Fibroblast of lung (primary cell): Measurements from ENCODE around the gene NACA2. TPM values are rescaled to one million over a fixed set of nuclear protein-coding genes. Genes with fewer than 3 reads are reported as not detected.
"Not testable (repeated sequence)": the region's sequence is repeated elsewhere in the genome, so short reads cannot be mapped to it uniquely, and the experiment has no call there.

Source experiments
- DNase-seq, 2 donors: peaks; one replicate each; pipeline versions ENCODE4 v3.0.0 to v3.0.0-alpha.2; 2010; ENCODE audit warnings: low read depth in 2 of 2
- H2AFZ ChIP-seq: 2 replicates; pipeline ENCODE4 v1.5.1; 2012; ENCODE audit warnings: low read length, control low read depth, inconsistent platforms
- H3K27ac ChIP-seq: 2 replicates; pipeline ENCODE4 v1.5.1; 2011; ENCODE audit warnings: low read length, control low read depth; ENCODE audit not compliant: insufficient read depth
- H3K27me3 ChIP-seq: 2 replicates; pipeline ENCODE4 v1.5.1; 2011; ENCODE audit warnings: mild to moderate bottlenecking, low read length; ENCODE audit not compliant: control insufficient read depth, insufficient read depth
- H3K36me3 ChIP-seq: 2 replicates; pipeline ENCODE4 v1.5.1; 2011; ENCODE audit warnings: low read length; ENCODE audit not compliant: control insufficient read depth, insufficient read depth
- H3K4me1 ChIP-seq: 2 replicates; pipeline ENCODE4 v1.5.1; 2011; ENCODE audit warnings: low read length; ENCODE audit not compliant: control insufficient read depth, insufficient read depth; ENCODE audit errors: extremely low read depth
- H3K4me2 ChIP-seq: 2 replicates; pipeline ENCODE4 v1.5.1; 2011; ENCODE audit warnings: low read length, control low read depth; ENCODE audit not compliant: insufficient read depth; ENCODE audit errors: extremely low read depth
- H3K4me3 ChIP-seq, 4 experiments: fragments of 200-600 bp in 1 of 4; sonication (generic) in 1 of 4; replicated peaks in 1 of 4; 2 replicates each; pipeline ENCODE4 v1.5.1; 2011 to 2016; ENCODE audit warnings: low read length in 4 of 4, low read depth in 3 of 4, mild to moderate bottlenecking in 3 of 4, control low read depth in 2 of 4, inconsistent platforms in 1 of 4, mixed read lengths in 1 of 4; ENCODE audit not compliant: insufficient read depth in 1 of 4; ENCODE audit errors: control extremely low read depth in 1 of 4
- H3K79me2 ChIP-seq: 2 replicates; pipeline ENCODE4 v1.5.1; 2012; ENCODE audit warnings: mild to moderate bottlenecking, low read length, inconsistent platforms; ENCODE audit not compliant: control insufficient read depth, insufficient read depth
- H3K9ac ChIP-seq: 2 replicates; pipeline ENCODE4 v1.5.1; 2011; ENCODE audit warnings: mild to moderate bottlenecking, low read length, control low read depth; ENCODE audit not compliant: insufficient read depth
- H3K9me3 ChIP-seq: 2 replicates; pipeline ENCODE4 v1.5.1; 2012; ENCODE audit warnings: low read depth, low read length; ENCODE audit not compliant: control insufficient read depth, insufficient read depth
- H4K20me1 ChIP-seq: 2 replicates; pipeline ENCODE4 v1.5.1; 2011; ENCODE audit warnings: low read length; ENCODE audit not compliant: control insufficient read depth, insufficient read depth; ENCODE audit errors: extremely low read depth
- CTCF ChIP-seq, 2 donors: IDR thresholded peaks in 1 of 2; conservative IDR thresholded peaks in 1 of 2; 1 replicate in 1 of 2; 2 replicates in 1 of 2; pipeline ENCODE4 v1.5.1; 2011 to 2012; ENCODE audit warnings: low read length in 2 of 2, control low read depth in 1 of 2, inconsistent platforms in 1 of 2, low read depth in 1 of 2, mild to moderate bottlenecking in 1 of 2
- EZH2 ChIP-seq: IDR thresholded peaks from 2 replicates; pipeline ENCODE4 v1.5.1; 2012; ENCODE audit warnings: low read length, control low read depth, mild to moderate bottlenecking; ENCODE audit errors: missing control alignments
- polyA plus RNA-seq, 2 donors: library from polyadenylated mRNA; depleted of rRNA in 1 of 2; stranded (reverse) in 1 of 2; unstranded in 1 of 2; fragments of >200 nt; gene quantifications; 2 replicates each; pipeline ENCODE4 v1.2.1, GENCODE V29; 2011 to 2012; ENCODE audit warnings: missing spikeins in 1 of 2
- total RNA-seq: library from RNA; depleted of rRNA; stranded (reverse); fragments of >200 nt; gene quantifications from 2 replicates; pipeline ENCODE4 v1.2.1, GENCODE V29; 2014

Gene NACA2
- total and polyA plus RNA-seq, 2 donors (not counting 1 experiment from before 2014, with no cell fraction given), result not detected

DNA sequence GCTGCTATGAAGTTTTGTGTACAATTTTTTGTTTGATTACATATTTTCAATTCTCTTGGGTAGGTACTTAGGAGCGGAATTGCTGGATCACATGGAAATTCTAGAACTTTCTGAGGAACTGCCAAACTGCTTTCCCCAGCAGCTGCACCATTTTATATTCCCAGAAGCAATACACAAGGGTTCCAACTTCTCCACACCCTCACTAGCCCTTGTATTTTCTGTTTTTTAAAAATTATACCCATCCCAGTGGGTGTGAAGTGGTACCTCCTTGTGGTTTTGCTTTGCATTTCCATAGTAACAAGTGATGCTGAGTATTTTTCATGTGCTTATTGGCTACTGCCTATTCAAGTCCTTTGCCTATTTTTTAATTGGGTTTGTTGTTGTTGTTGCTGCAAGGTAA lies 20.9 kb downstream of the NACA2 start:
- Histone ChIP-seq H4K20me1 (no peaks in the 10 kb centered on the region), H3K4me2 (no peak overlapping the region), H3K27me3 (no peaks in the 10 kb centered on the region), H3K4me3 (no peak overlapping the region), H3K4me1 (peaks cover under 1% of the 10 kb centered on the region), H3K27ac (no peak overlapping the region), H3K36me3 (no peaks in the 10 kb centered on the region), H2AFZ (no peak overlapping the region), H3K9me3 (no peaks in the 10 kb centered on the region), H3K9ac (no peak overlapping the region), H3K79me2 (no peaks in the 10 kb centered on the region)
- TF ChIP-seq CTCF (conservative IDR thresholded peaks at IDR 0.05 in 1 of 2, IDR thresholded peaks at IDR 0.05 in 1 of 2; ENCODE audit: low read depth in 1 of 2, low read length in 2 of 2), result no peak
- DNase-seq, result peak in 1 of 2 donors; percentile 11

DNA sequence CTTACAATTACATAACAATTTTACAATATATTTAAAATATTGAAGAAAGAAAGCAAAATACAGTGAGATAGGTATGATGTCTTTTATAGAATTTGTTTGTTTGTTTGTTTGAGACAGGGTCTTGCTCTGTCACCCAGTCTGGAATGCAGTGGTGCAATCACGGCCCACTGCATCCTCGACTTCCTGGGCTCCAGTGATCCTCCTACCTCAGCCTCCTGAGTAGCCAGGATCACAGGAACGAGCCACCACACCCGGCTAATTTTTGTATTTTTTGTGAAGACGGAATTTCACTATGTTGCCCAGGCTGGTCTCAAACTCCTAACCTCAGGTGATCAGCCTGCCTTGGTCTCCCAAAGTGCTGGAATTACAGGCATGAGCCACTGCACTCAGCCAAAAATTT lies 21.5 kb downstream of the NACA2 start:
- not testable (repeated sequence) for H3K4me2 ChIP-seq, H3K4me1 ChIP-seq, H3K9me3 ChIP-seq, H3K79me2 ChIP-seq, H3K4me3 ChIP-seq, H4K20me1 ChIP-seq, H3K36me3 ChIP-seq, H3K27ac ChIP-seq, DNase-seq, H2AFZ ChIP-seq, H3K9ac ChIP-seq, H3K27me3 ChIP-seq

GRCh38 chr17:61568219-61569072 lies 22.6 kb downstream of the NACA2 start:
- Histone ChIP-seq H3K79me2 (no peaks in the 10 kb centered on the region), H3K27me3 (no peaks in the 10 kb centered on the region), H3K27ac (no peak overlapping the region), H3K4me1 (no peaks in the 10 kb centered on the region), H4K20me1 (no peaks in the 10 kb centered on the region), H3K9ac (no peak overlapping the region), H3K9me3 (no peaks in the 10 kb centered on the region), H3K36me3 (no peaks in the 10 kb centered on the region), H2AFZ (no peak overlapping the region), H3K4me2 (no peak overlapping the region), H3K4me3 (no peak overlapping the region)
- DNase-seq, result no peak
- TF ChIP-seq EZH2, result no peak
- no peak for TF ChIP-seq CTCF (conservative IDR thresholded peaks at IDR 0.05 in 1 of 2, IDR thresholded peaks at IDR 0.05 in 1 of 2; ENCODE audit: low read depth in 1 of 2, low read length in 2 of 2)
